HepG2 (cell line): ENCODE data around the gene ZPR1. TPM values are rescaled to one million over a fixed set of nuclear protein-coding genes. Genes with fewer than 3 reads are reported as not detected.
A peak's percentile ranks its signal among the peaks of the same experiment; 100 is the strongest.

Experiments
- ATAC-seq: fragments of 200-7000 bp; cut with Tn5 transposase; 3 replicates; pipeline ENCODE4 v1.9.1; 2020; ENCODE audit warnings: mild to moderate bottlenecking, moderate library complexity
- BruUV-seq: library from RNA; stranded (reverse); fragments of 400-500 nt; replicated peaks from 2 replicates; lab custom pipeline; 2021; lab: Mats Ljungman, UMichigan
- CTCF ChIA-PET: fragments of 300-600 bp; formaldehyde crosslinking; extraction: SDS; loops from one replicate; lab custom pipeline; 2021; ENCODE audit warnings: low total read pairs, inconsistent platforms, low intra/inter-chr PET ratio; lab: Yijun Ruan, JAX
- POLR2A ChIA-PET: fragments of 350-600 bp; sonication (Branson Sonifier 250); formaldehyde crosslinking; loops from one replicate; lab custom pipeline; 2020; ENCODE audit warnings: antibody characterized with exemption, inconsistent platforms; lab: Yijun Ruan, JAX
- DNase-seq: peaks from one replicate; pipeline ENCODE4 v3.0.0-alpha.2; 2015; ENCODE audit warnings: low spot score
- FAIRE-seq: peaks from 3 replicates; lab custom pipeline; 2011; peaks lifted over from hg19 to GRCh38; lab: Jason Lieb, UNC
- H2AFZ ChIP-seq: one replicate; pipeline ENCODE4 v1.6.1; 2011; ENCODE audit warnings: low read length, inconsistent platforms
- H3K27ac ChIP-seq: fragments of 300-600 bp; 3 replicates; pipeline ENCODE4 v1.8.0; 2011; ENCODE audit warnings: mixed run types, mild to moderate bottlenecking, mixed read lengths, low read length, inconsistent platforms; ENCODE audit not compliant: insufficient read depth; ENCODE audit errors: extremely low read length
- H3K27me3 ChIP-seq, 2 experiments: fragments of 200-600 bp in 1 of 2; 2 replicates in 1 of 2; 3 replicates in 1 of 2; pipeline versions ENCODE4 v1.6.0 to v1.8.0; 2011; ENCODE audit warnings: low read length in 2 of 2, mild to moderate bottlenecking in 2 of 2, moderate library complexity in 2 of 2, inconsistent platforms in 1 of 2; ENCODE audit not compliant: insufficient read depth in 2 of 2, control insufficient read depth in 1 of 2
- H3K36me3 ChIP-seq, 2 experiments: fragments of 200-600 bp in 1 of 2; replicated peaks in 1 of 2; 2 replicates in 1 of 2; 3 replicates in 1 of 2; pipeline versions ENCODE4 v1.5.1 to v1.8.0; 2011; ENCODE audit warnings: low read length in 2 of 2, inconsistent platforms in 1 of 2; ENCODE audit not compliant: insufficient read depth in 2 of 2, control insufficient read depth in 1 of 2
- H3K4me1 ChIP-seq: 2 replicates; pipeline ENCODE4 v1.5.1; 2012; ENCODE audit warnings: low read length, inconsistent platforms; ENCODE audit not compliant: insufficient read depth
- H3K4me2 ChIP-seq: 2 replicates; pipeline ENCODE4 v1.6.0; 2011; ENCODE audit warnings: low read depth, low read length, inconsistent platforms
- H3K4me3 ChIP-seq, 3 experiments: fragments of 200-600 bp in 1 of 3; sonication (generic), shearing (Covaris generic) in 1 of 3; replicated peaks in 1 of 3; 2 replicates each; pipeline ENCODE4 v1.5.1; 2011 to 2016; ENCODE audit warnings: low read length in 3 of 3, inconsistent platforms in 2 of 3, low read depth in 2 of 3, mild to moderate bottlenecking in 2 of 3, control low read depth in 1 of 3, mixed read lengths in 1 of 3; ENCODE audit not compliant: insufficient read depth in 1 of 3
- H3K79me2 ChIP-seq: one replicate; pipeline ENCODE4 v1.6.1; 2011; ENCODE audit warnings: low read length, inconsistent platforms; ENCODE audit not compliant: insufficient read depth
- H3K9ac ChIP-seq: 2 replicates; pipeline ENCODE4 v1.6.0; 2011; ENCODE audit warnings: mild to moderate bottlenecking, low read depth, low read length, inconsistent platforms; ENCODE audit not compliant: insufficient read depth
- H3K9me3 ChIP-seq: 2 replicates; pipeline ENCODE4 v1.5.1; 2012; ENCODE audit warnings: mild to moderate bottlenecking, low read length
- H4K20me1 ChIP-seq: 2 replicates; pipeline ENCODE4 v1.6.0; 2011; ENCODE audit warnings: inconsistent platforms, mild to moderate bottlenecking, low read length, moderate library complexity; ENCODE audit not compliant: insufficient read depth
- BORCS8-MEF2B ChIP-seq: sonication (generic); formaldehyde crosslinking; IDR thresholded peaks from 2 replicates; pipeline ENCODE4 v1.8.0; 2022; ENCODE audit warnings: mild to moderate bottlenecking, missing genetic modification reagents
- HDAC2 ChIP-seq: sonication (generic); formaldehyde crosslinking; IDR thresholded peaks from 2 replicates; pipeline ENCODE4 v1.4.0; 2020; ENCODE audit warnings: missing genetic modification reagents
- MTA1 ChIP-seq: sonication (generic); formaldehyde crosslinking; IDR thresholded peaks from 2 replicates; pipeline ENCODE4 v1.4.0; 2020; ENCODE audit warnings: missing genetic modification reagents, mild to moderate bottlenecking, borderline replicate concordance
- NFE2L1 ChIP-seq: sonication (generic); formaldehyde crosslinking; IDR thresholded peaks from 2 replicates; pipeline ENCODE4 v1.4.0; 2020; ENCODE audit warnings: missing genetic modification reagents, mild to moderate bottlenecking, borderline replicate concordance
- NFIB ChIP-seq: sonication (generic); formaldehyde crosslinking; IDR thresholded peaks from 2 replicates; pipeline ENCODE4 v1.9.0; 2021; ENCODE audit warnings: missing genetic modification reagents, mild to moderate bottlenecking, borderline replicate concordance
- NFYB ChIP-seq: sonication (generic); formaldehyde crosslinking; IDR thresholded peaks from 2 replicates; pipeline ENCODE4 v1.4.0; 2020; ENCODE audit warnings: missing genetic modification reagents
- RXRB ChIP-seq: IDR thresholded peaks from 2 replicates; pipeline ENCODE4 v1.6.1; 2016; ENCODE audit warnings: borderline replicate concordance, missing genetic modification reagents, missing compliant biosample characterization
- SETDB1 ChIP-seq: sonication (generic); formaldehyde crosslinking; IDR thresholded peaks from 2 replicates; pipeline ENCODE4 v1.5.1; 2020; ENCODE audit warnings: missing genetic modification reagents, mild to moderate bottlenecking, borderline replicate concordance
- ZBTB37 ChIP-seq: sonication (generic); formaldehyde crosslinking; IDR thresholded peaks from 2 replicates; pipeline ENCODE4 v1.4.0; 2020; ENCODE audit warnings: mild to moderate bottlenecking, missing genetic modification reagents
- ZC3H13 ChIP-seq: sonication (generic); formaldehyde crosslinking; IDR thresholded peaks from 2 replicates; pipeline ENCODE4 v1.8.1; 2023; ENCODE audit warnings: mild to moderate bottlenecking, missing genetic modification reagents, moderate library complexity
- ZNF224 ChIP-seq: sonication (generic); formaldehyde crosslinking; IDR thresholded peaks from 2 replicates; pipeline ENCODE4 v1.5.0; 2020; ENCODE audit warnings: mild to moderate bottlenecking, missing genetic modification reagents
- ZNF501 ChIP-seq: sonication (generic); formaldehyde crosslinking; IDR thresholded peaks from 2 replicates; pipeline ENCODE4 v1.5.1; 2020; ENCODE audit warnings: mild to moderate bottlenecking, moderate library complexity, missing genetic modification reagents
- ZNF512B ChIP-seq: sonication (generic); formaldehyde crosslinking; IDR thresholded peaks from 2 replicates; pipeline ENCODE4 v1.5.1; 2020; ENCODE audit warnings: missing genetic modification reagents, mild to moderate bottlenecking, borderline replicate concordance
- ZNF549 ChIP-seq: sonication (generic); formaldehyde crosslinking; IDR thresholded peaks from 2 replicates; pipeline ENCODE4 v1.5.0; 2020; ENCODE audit warnings: missing genetic modification reagents
- ZNF609 ChIP-seq: sonication (generic); formaldehyde crosslinking; IDR thresholded peaks from 2 replicates; pipeline ENCODE4 v1.4.0; 2020; ENCODE audit warnings: mild to moderate bottlenecking, missing genetic modification reagents, borderline replicate concordance
- ZNF747 ChIP-seq: sonication (generic); formaldehyde crosslinking; IDR thresholded peaks from 2 replicates; pipeline ENCODE4 v1.8.1; 2023; ENCODE audit warnings: missing genetic modification reagents, mild to moderate bottlenecking, borderline replicate concordance
- WGBS: methylation state at CpG from one replicate; pipeline ENCODE4 v1.1.6; 2017; ENCODE audit warnings: low lambda C conversion rate; 5-methylcytosine and 5-hydroxymethylcytosine counted together
- in situ Hi-C: cut with HindIII; loops from 2 replicates; pipeline ENCODE4 v1.10.0; 2017; ENCODE audit warnings: low pct_unique_long_range_greater_than_20kb; ENCODE audit not compliant: extremely low pct_ligation_motif_present
- intact Hi-C: fragments of 100-400 bp; cut with micrococcal nuclease; formaldehyde crosslinking; loops from one replicate; pipeline ENCODE4 v1.10.0; 2022; ENCODE audit not compliant: unreplicated experiment
- polyA plus RNA-seq, 8 experiments: library from polyadenylated mRNA; depleted of rRNA in 3 of 8; stranded (reverse) in 7 of 8; unstranded in 1 of 8; fragments of >200 nt; fragmentation: Illumina TruSeq in 4 of 8; extraction: Trizol in 4 of 8; gene quantifications; 2 replicates each; pipeline versions ENCODE4 v1.2.1 to v1.2.3, GENCODE V29; 2011 to 2016; ENCODE audit warnings: low read depth in 4 of 8, missing spikeins in 1 of 8, mixed read lengths in 1 of 8; ENCODE audit not compliant: insufficient read depth in 1 of 8
- total RNA-seq, 5 experiments: library from RNA; depleted of rRNA; stranded (reverse); fragments of >200 nt; fragmentation: Illumina TruSeq; extraction: Trizol; gene quantifications; 2 replicates each; pipeline ENCODE4 v1.2.3, GENCODE V29; 2016; ENCODE audit warnings: low read depth in 1 of 5

The ZPR1 gene
- total and polyA plus RNA-seq, 2 of the 13 experiments (the other 11 are each of a cell fraction or from before 2014, with no cell fraction given), result 40.0 to 79.3 TPM

- no peak for ATAC-seq
- no TSS peak for BruUV-seq
- in situ Hi-C loops, result no loop called here
- TF ChIP-seq RXRB, result no peak
- 0 out of 2 replicates have a peak, but pooled peaks have one; percentile 2 for TF ChIP-seq BORCS8-MEF2B (CRISPR knock-in tag)
- TF ChIP-seq ZNF512B (CRISPR knock-in tag), result no peak
- no peak for TF ChIP-seq ZNF549 (CRISPR knock-in tag)
- no peak for TF ChIP-seq HDAC2 (CRISPR knock-in tag)
- no peak for TF ChIP-seq NFE2L1
- TF ChIP-seq ZNF609 (CRISPR knock-in tag), result no peak
- TF ChIP-seq ZBTB37 (CRISPR knock-in tag), result no peak
- no peak for TF ChIP-seq NFIB
- 0 out of 2 replicates have a peak, but pooled peaks have one; percentile 3 for TF ChIP-seq MTA1
- TF ChIP-seq ZNF501 (CRISPR knock-in tag), result no peak
- TF ChIP-seq ZNF747 (CRISPR knock-in tag), result 0 out of 2 replicates have a peak, but pooled peaks have one; percentile 35
- peak; percentile 82 for TF ChIP-seq ZC3H13
- no peak for TF ChIP-seq SETDB1
- TF ChIP-seq NFYB (CRISPR knock-in tag), result no peak
- no peak for TF ChIP-seq ZNF224
These were observed 711 bp upstream of the ZPR1 start for GRCh38 chr11:116788534-116788933.

More at GRCh38 chr11:116788534-116788933, 711 bp upstream of the ZPR1 start:
- H2AFZ ChIP-seq, result no peak overlapping the region
- ChIA-PET POLR2A (interaction anchor here (1.0 to 17.3 kb wide), 9 partner anchors 13 to 310 kb away, joined by 3 to 1365 read pairs (median 6); partner anchors contain the start of genes APOA1, APOA4, APOC3 and BUD13), CTCF (no interaction called here)
- peak overlapping the region; percentile 84; the same call in 1 of the 2 replicates for H3K9ac ChIP-seq
- H3K36me3 ChIP-seq, result peaks cover 13 to 32% of the 10 kb centered on the region in 2 experiments
- 2% methylated on average over 4 of the region's 4 CpGs for WGBS
- peaks cover 35% of the 10 kb centered on the region for H3K79me2 ChIP-seq
- no peaks in the 10 kb centered on the region; a peak in 1 of 5 replicates for H3K27me3 ChIP-seq
- DNase-seq (no peak), FAIRE-seq (no peak)
- H3K4me1 ChIP-seq, result peaks cover 64% of the 10 kb centered on the region
- peak overlapping the region; percentile 61 for H3K27ac ChIP-seq
- peak overlapping the region; percentile 99 for H3K4me2 ChIP-seq
- H3K9me3 ChIP-seq, result no peaks in the 10 kb centered on the region
- H3K4me3 ChIP-seq, result peak overlapping the region; percentile 79 to 90 (median 86)
- no peaks in the 10 kb centered on the region for H4K20me1 ChIP-seq
- intact Hi-C loops, result no loop called here
